Measurements from ENCODE around the gene ODF4. TPM values are rescaled to one million over a fixed set of nuclear protein-coding genes. Genes with fewer than 3 reads are reported as not detected.
"Not testable (repeated sequence)": the region's sequence is repeated elsewhere in the genome, so short reads cannot be mapped to it uniquely, and the experiment has no call there.

Gene ODF4
- total RNA-seq, 1 donor from 2014 or later = not detected

GRCh38 chr17:8368193-8368592 is 28.6 kb downstream of the ODF4 start:
- no peak for DNase-seq
- no peaks in the 10 kb centered on the region for H3K27me3 ChIP-seq (ENCODE audit: low read depth)
- H3K9me3 ChIP-seq (replicated peaks) = no peaks in the 10 kb centered on the region
- H3K4me1 ChIP-seq = peaks cover 58% of the 10 kb centered on the region
- no peak overlapping the region for H3K4me3 ChIP-seq
- peak overlapping the region; percentile 37 for H3K27ac ChIP-seq (replicated peaks)
- no peak for TF ChIP-seq CTCF (IDR thresholded peaks at IDR 0.05; ENCODE audit: borderline replicate concordance)
- H3K36me3 ChIP-seq = peaks cover 43% of the 10 kb centered on the region
- intact Hi-C loops (cut with micrococcal nuclease) = loop anchor here (10.0 kb wide), 1 partner anchor 53 kb away; the partner anchor contains the start of gene ARHGEF15

GRCh38 chr17:8369944-8370343 is 30.3 kb downstream of the ODF4 start:
- Histone ChIP-seq H3K36me3 (peaks cover 38% of the 10 kb centered on the region), H3K27ac (replicated peaks) (peak overlapping the region; percentile 60), H3K27me3 (ENCODE audit: low read depth) (no peaks in the 10 kb centered on the region), H3K4me3 (no peak overlapping the region), H3K4me1 (peaks cover 56% of the 10 kb centered on the region), H3K9me3 (replicated peaks) (no peaks in the 10 kb centered on the region)
- no peak for TF ChIP-seq CTCF (IDR thresholded peaks at IDR 0.05; ENCODE audit: borderline replicate concordance)
- intact Hi-C loops (cut with micrococcal nuclease) = loop anchor here (10.0 kb wide), 1 partner anchor 55 kb away; the partner anchor contains the start of gene ARHGEF15
- no peak for DNase-seq

- H3K4me1 ChIP-seq = peaks cover 54% of the 10 kb centered on the region
- TF ChIP-seq CTCF (IDR thresholded peaks at IDR 0.05; ENCODE audit: borderline replicate concordance) = no peak
- H3K36me3 ChIP-seq = peaks cover 38% of the 10 kb centered on the region
- peak overlapping the region; percentile 60 for H3K27ac ChIP-seq (replicated peaks)
- intact Hi-C loops (cut with micrococcal nuclease) = no loop called here
- no peaks in the 10 kb centered on the region for H3K9me3 ChIP-seq (replicated peaks)
- no peak for DNase-seq
- H3K27me3 ChIP-seq (ENCODE audit: low read depth) = no peaks in the 10 kb centered on the region
- no peak overlapping the region for H3K4me3 ChIP-seq
Measured at GRCh38 chr17:8371786-8372185, 32.1 kb downstream of the ODF4 start.

DNA sequence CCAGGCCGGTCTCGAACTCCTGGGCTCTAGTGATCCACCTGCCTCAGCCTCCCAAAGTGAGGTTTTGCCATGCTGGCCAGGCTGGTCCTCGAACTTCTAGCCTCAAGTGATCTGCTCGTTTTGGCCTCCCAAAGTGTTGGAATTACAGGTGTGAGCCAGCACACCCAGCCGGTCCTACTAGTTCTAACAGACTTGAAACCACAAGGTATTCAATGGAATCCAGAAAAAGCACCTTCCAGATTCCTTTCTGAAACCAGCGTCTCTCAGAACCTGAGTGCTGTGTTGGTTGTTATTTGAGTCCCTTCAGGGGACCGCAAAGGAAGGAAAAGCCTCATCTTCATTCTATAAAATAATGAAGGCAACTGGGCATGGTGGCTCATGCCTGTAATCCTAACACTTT is 32.8 kb downstream of the ODF4 start:
- Histone ChIP-seq H3K36me3 (peaks cover 44% of the 10 kb centered on the region), H3K27me3 (ENCODE audit: low read depth) (no peaks in the 10 kb centered on the region), H3K27ac (replicated peaks) (no peak overlapping the region), H3K9me3 (replicated peaks) (no peaks in the 10 kb centered on the region), H3K4me1 (peaks cover 54% of the 10 kb centered on the region), H3K4me3 (no peak overlapping the region)
- no peak for DNase-seq
- intact Hi-C loops (cut with micrococcal nuclease) = no loop called here
- TF ChIP-seq CTCF (IDR thresholded peaks at IDR 0.05; ENCODE audit: borderline replicate concordance) = no peak

GRCh38 chr17:8373856-8374255 is 34.2 kb downstream of the ODF4 start:
- H3K9me3 ChIP-seq (replicated peaks); H3K27me3 ChIP-seq (ENCODE audit: low read depth); H3K27ac ChIP-seq (replicated peaks); H3K4me3 ChIP-seq; DNase-seq; intact Hi-C loops (cut with micrococcal nuclease): not testable (repeated sequence)
- Histone ChIP-seq H3K4me1 (peaks cover 54% of the 10 kb centered on the region), H3K36me3 (peaks cover 49% of the 10 kb centered on the region)

GRCh38 chr17:8375738-8376259 is 36.2 kb downstream of the ODF4 start:
- TF ChIP-seq CTCF (IDR thresholded peaks at IDR 0.05; ENCODE audit: borderline replicate concordance) = no peak
- H3K27ac ChIP-seq (replicated peaks) = peak overlapping the region; percentile 98
- no peak for DNase-seq
- peak overlapping the region; percentile 92 for H3K4me3 ChIP-seq
- H3K27me3 ChIP-seq (ENCODE audit: low read depth) = no peaks in the 10 kb centered on the region
- H3K4me1 ChIP-seq = peaks cover 66% of the 10 kb centered on the region
- intact Hi-C loops (cut with micrococcal nuclease) = no loop called here
- H3K36me3 ChIP-seq = peaks cover 49% of the 10 kb centered on the region
- no peaks in the 10 kb centered on the region for H3K9me3 ChIP-seq (replicated peaks)
